ENCODE results near the gene PRKAB1.

The PRKAB1 gene

DNA sequence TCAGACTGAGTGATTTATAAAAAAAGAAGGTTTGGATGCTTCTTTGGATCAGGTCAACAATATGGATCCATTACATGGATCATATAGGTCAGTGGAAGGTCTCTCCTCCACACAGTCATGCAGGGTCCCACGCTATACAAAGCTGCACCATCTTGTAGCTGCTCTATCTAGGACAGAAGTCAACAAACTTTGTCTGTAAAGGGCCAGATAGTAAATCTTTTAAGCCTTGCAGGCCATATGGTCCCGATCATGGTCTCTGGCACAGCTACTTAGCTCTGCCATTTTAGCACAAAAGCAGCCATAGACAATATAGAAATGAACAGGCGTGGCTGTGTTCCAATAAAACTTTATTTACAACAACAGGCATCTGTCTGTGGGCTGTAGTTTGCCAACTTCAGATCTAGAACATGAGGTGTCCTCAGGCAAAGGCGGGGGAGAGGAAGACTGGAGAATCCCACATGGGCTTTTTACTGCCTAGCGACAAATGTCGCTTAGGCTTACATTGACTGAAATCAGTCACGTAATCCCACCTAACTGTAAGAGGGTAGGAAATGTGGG lies 37.6 kb upstream of the PRKAB1 start:
- ChIA-PET CTCF (no interaction called here), POLR2A (no interaction called here)
- peaks cover 0 to 2% (median 0%) of the 10 kb centered on the region in 5 experiments for H3K9me3 ChIP-seq (ENCODE audit: control extremely low read depth in 1 of 5, control insufficient read depth in 4 of 5, insufficient read depth in 2 of 5, low read depth in 1 of 5, low read length in 4 of 5)
- H3K4me1 ChIP-seq (ENCODE audit: control extremely low read depth in 1 of 4, control insufficient read depth in 4 of 4, insufficient read depth in 4 of 4, low read length in 3 of 4): no peaks in the 10 kb centered on the region
- peaks cover 0 to 9% (median 3%) of the 10 kb centered on the region in 5 experiments for H3K27me3 ChIP-seq (replicated peaks in 2 of 5; ENCODE audit: control insufficient read depth in 4 of 5, insufficient read depth in 5 of 5, low read length in 4 of 5)
- no peak for DNase-seq
- 100% methylated on average over 5 of the region's 7 CpGs for WGBS (ENCODE audit: insufficient coverage)
- H3K36me3 ChIP-seq (ENCODE audit: control insufficient read depth in 4 of 4, insufficient read depth in 4 of 4, low read length in 3 of 4): no peaks in the 10 kb centered on the region
- H3K4me3 ChIP-seq (ENCODE audit: control insufficient read depth in 1 of 7, extremely low read depth in 1 of 7, insufficient read depth in 4 of 7, low read depth in 2 of 7, low read length in 6 of 7): no peak overlapping the region
- no peak overlapping the region for H3K27ac ChIP-seq (ENCODE audit: insufficient read depth in 1 of 2, low read depth in 1 of 2, low read length in 2 of 2, poor library complexity in 1 of 2, severe bottlenecking in 2 of 2)

DNA sequence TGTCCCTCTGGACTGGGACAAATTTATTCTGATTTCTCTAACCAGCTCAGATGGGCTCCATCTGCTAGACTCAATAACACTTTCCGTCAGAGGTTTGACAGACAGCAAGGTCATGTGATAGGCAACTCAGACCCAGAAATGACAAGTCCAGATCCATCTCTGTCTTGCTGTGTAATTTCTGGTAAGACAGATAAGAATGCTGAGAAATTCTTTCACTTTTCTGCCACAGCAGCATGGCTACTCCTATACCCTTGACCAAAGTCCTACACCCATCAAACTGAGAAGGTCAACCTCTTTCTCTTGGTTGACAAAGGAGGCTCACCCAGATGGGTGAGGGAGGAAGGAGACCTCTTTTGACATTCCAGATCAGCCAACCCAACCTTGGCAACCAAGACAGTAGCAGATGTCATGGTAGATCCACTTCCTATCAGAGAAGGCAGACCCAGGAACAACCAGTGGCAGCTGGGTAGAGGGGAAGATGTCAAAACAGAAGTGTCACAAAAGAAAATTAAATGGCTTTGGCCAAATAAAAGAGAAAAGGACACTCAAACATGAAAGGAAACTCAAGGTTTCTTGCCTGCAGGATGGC lies 36.9 kb upstream of the PRKAB1 start:
- no peak for DNase-seq
- Histone ChIP-seq H3K36me3 (ENCODE audit: control insufficient read depth in 4 of 4, insufficient read depth in 4 of 4, low read length in 3 of 4) (no peaks in the 10 kb centered on the region), H3K4me3 (ENCODE audit: control insufficient read depth in 1 of 7, extremely low read depth in 1 of 7, insufficient read depth in 4 of 7, low read depth in 2 of 7, low read length in 6 of 7) (no peak overlapping the region), H3K4me1 (ENCODE audit: control extremely low read depth in 1 of 4, control insufficient read depth in 4 of 4, insufficient read depth in 4 of 4, low read length in 3 of 4) (no peaks in the 10 kb centered on the region), H3K27ac (ENCODE audit: insufficient read depth in 1 of 2, low read depth in 1 of 2, low read length in 2 of 2, poor library complexity in 1 of 2, severe bottlenecking in 2 of 2) (no peak overlapping the region), H3K27me3 (replicated peaks in 2 of 5; ENCODE audit: control insufficient read depth in 4 of 5, insufficient read depth in 5 of 5, low read length in 4 of 5) (peaks cover 0 to 12% (median 9%) of the 10 kb centered on the region in 5 experiments), H3K9me3 (ENCODE audit: control extremely low read depth in 1 of 5, control insufficient read depth in 4 of 5, insufficient read depth in 2 of 5, low read depth in 1 of 5, low read length in 4 of 5) (peaks cover 0 to 2% (median 0%) of the 10 kb centered on the region in 5 experiments)
- POLR2A ChIA-PET: no interaction called here
- 100% methylated on average over 1 of the region's 1 CpG for WGBS (ENCODE audit: insufficient coverage)
- CTCF ChIA-PET: no interaction called here

DNA sequence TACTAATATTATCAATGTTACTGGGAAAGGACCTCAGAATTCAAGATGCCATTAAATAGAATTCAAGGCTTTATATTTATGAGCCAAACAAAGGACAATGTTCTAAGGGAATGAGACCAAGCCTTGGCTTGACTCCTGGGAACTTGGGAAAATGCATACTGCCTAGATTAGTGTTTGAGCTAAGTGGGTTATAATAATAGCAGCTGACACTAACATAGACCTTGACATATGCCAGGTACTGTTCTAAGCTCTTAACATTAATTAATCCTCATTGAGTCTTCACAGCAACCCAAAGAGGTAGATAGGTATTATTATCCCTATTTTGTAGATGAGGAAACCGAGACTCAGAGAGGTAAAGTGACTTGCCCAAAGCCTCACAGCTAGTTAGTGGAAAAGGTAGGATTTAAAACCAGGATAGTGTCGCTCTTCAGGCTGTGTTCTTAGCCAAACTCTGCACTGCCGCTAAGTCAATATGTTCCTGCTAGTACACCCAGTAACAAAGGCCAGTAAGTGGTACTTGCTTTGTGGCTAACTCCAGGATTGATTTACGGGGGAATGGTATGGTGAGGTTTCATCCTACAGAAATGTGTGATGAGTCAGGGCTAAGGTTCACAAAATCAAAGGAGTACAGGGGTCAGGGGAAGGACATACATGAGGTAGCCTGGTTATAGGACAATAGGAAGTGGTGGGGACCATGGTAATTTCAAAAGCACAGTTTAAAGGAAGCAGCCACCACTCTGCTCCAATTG lies 35.8 kb upstream of the PRKAB1 start:
- no peaks in the 10 kb centered on the region for H3K4me1 ChIP-seq (ENCODE audit: control extremely low read depth in 1 of 4, control insufficient read depth in 4 of 4, insufficient read depth in 4 of 4, low read length in 3 of 4)
- POLR2A ChIA-PET: no interaction called here
- CTCF ChIA-PET: no interaction called here
- peaks cover 0 to 10% (median 7%) of the 10 kb centered on the region in 5 experiments for H3K27me3 ChIP-seq (replicated peaks in 2 of 5; ENCODE audit: control insufficient read depth in 4 of 5, insufficient read depth in 5 of 5, low read length in 4 of 5)
- H3K9me3 ChIP-seq (ENCODE audit: control extremely low read depth in 1 of 5, control insufficient read depth in 4 of 5, insufficient read depth in 2 of 5, low read depth in 1 of 5, low read length in 4 of 5): peaks cover 0 to 2% (median 0%) of the 10 kb centered on the region in 5 experiments
- H3K36me3 ChIP-seq (ENCODE audit: control insufficient read depth in 4 of 4, insufficient read depth in 4 of 4, low read length in 3 of 4): no peaks in the 10 kb centered on the region
- 91% methylated on average over 4 of the region's 4 CpGs for WGBS (ENCODE audit: insufficient coverage)
- H3K4me3 ChIP-seq (ENCODE audit: control insufficient read depth in 1 of 7, extremely low read depth in 1 of 7, insufficient read depth in 4 of 7, low read depth in 2 of 7, low read length in 6 of 7): no peak overlapping the region
- no peak overlapping the region for H3K27ac ChIP-seq (ENCODE audit: insufficient read depth in 1 of 2, low read depth in 1 of 2, low read length in 2 of 2, poor library complexity in 1 of 2, severe bottlenecking in 2 of 2)
- DNase-seq: no peak

DNA sequence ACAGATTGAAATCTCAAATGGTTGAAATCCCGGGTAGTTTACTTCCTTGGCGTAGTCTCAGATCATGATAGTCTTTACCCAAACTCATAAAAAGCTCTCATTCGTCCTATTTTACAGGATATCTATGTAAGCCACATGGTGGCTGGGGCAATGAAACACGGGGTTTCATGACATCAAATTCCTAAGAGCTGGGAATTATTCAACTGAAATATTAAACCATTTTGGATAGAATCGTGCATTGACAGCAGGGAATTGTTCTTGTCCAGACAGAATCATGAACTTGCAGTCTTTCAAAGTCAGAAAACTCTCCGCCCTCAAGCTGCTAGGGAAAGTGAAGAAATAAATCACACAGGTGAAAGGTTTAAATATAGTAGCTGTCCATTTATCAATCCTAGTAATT lies 33.2 kb upstream of the PRKAB1 start:
- no peak overlapping the region for H3K4me3 ChIP-seq (ENCODE audit: control insufficient read depth in 1 of 7, extremely low read depth in 1 of 7, insufficient read depth in 4 of 7, low read depth in 2 of 7, low read length in 6 of 7)
- H3K36me3 ChIP-seq (ENCODE audit: control insufficient read depth in 4 of 4, insufficient read depth in 4 of 4, low read length in 3 of 4): no peaks in the 10 kb centered on the region
- WGBS (ENCODE audit: insufficient coverage): no CpG with 5 or more reads among the region's 6 CpGs
- H3K27me3 ChIP-seq (replicated peaks in 2 of 5; ENCODE audit: control insufficient read depth in 4 of 5, insufficient read depth in 5 of 5, low read length in 4 of 5): peaks cover 2 to 16% (median 7%) of the 10 kb centered on the region in 5 experiments
- H3K27ac ChIP-seq (ENCODE audit: insufficient read depth in 1 of 2, low read depth in 1 of 2, low read length in 2 of 2, poor library complexity in 1 of 2, severe bottlenecking in 2 of 2): no peak overlapping the region
- no peak for DNase-seq
- peaks cover 0 to 2% (median 0%) of the 10 kb centered on the region in 5 experiments for H3K9me3 ChIP-seq (ENCODE audit: control extremely low read depth in 1 of 5, control insufficient read depth in 4 of 5, insufficient read depth in 2 of 5, low read depth in 1 of 5, low read length in 4 of 5)
- POLR2A ChIA-PET: no interaction called here
- CTCF ChIA-PET: no interaction called here
- no peaks in the 10 kb centered on the region for H3K4me1 ChIP-seq (ENCODE audit: control extremely low read depth in 1 of 4, control insufficient read depth in 4 of 4, insufficient read depth in 4 of 4, low read length in 3 of 4)

DNA sequence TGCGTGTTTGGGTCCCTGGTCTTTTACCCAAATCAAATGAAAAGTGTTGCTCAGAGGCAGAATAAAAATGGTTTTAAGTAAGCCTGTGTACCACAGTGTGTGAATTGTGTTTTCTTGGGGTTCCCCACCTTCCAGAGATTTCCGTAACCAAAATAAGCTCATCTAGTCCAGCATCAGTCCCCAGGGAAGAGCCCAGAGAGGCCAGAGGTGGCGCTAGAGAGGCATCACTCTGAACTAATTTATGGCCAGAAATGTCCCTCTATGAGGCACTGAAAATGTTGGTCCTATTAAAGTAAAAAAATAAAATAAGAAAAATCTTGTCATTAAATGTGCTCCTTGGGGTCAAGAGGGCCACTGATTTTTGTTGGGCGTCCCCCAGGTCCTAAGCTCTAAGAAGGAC lies 24.9 kb upstream of the PRKAB1 start:
- 100% methylated on average over 1 of the region's 4 CpGs for WGBS (ENCODE audit: insufficient coverage)
- ChIA-PET CTCF (interaction anchor here (1.6 kb wide), 1 partner anchor 21 kb away, joined by 3 read pairs; no protein-coding TSS in a partner anchor), POLR2A (no interaction called here)
- H3K9me3 ChIP-seq (ENCODE audit: control extremely low read depth in 1 of 5, control insufficient read depth in 4 of 5, insufficient read depth in 2 of 5, low read depth in 1 of 5, low read length in 4 of 5): peaks cover 0 to 2% (median 0%) of the 10 kb centered on the region in 5 experiments
- H3K4me1 ChIP-seq (ENCODE audit: control extremely low read depth in 1 of 4, control insufficient read depth in 4 of 4, insufficient read depth in 4 of 4, low read length in 3 of 4): no peaks in the 10 kb centered on the region
- no peak overlapping the region for H3K4me3 ChIP-seq (ENCODE audit: control insufficient read depth in 1 of 7, extremely low read depth in 1 of 7, insufficient read depth in 4 of 7, low read depth in 2 of 7, low read length in 6 of 7)
- no peaks in the 10 kb centered on the region for H3K36me3 ChIP-seq (ENCODE audit: control insufficient read depth in 4 of 4, insufficient read depth in 4 of 4, low read length in 3 of 4)
- no peak for DNase-seq
- H3K27me3 ChIP-seq (replicated peaks in 2 of 5; ENCODE audit: control insufficient read depth in 4 of 5, insufficient read depth in 5 of 5, low read length in 4 of 5): peaks cover 0 to 3% (median 0%) of the 10 kb centered on the region in 5 experiments
- no peak overlapping the region for H3K27ac ChIP-seq (ENCODE audit: insufficient read depth in 1 of 2, low read depth in 1 of 2, low read length in 2 of 2, poor library complexity in 1 of 2, severe bottlenecking in 2 of 2)

DNA sequence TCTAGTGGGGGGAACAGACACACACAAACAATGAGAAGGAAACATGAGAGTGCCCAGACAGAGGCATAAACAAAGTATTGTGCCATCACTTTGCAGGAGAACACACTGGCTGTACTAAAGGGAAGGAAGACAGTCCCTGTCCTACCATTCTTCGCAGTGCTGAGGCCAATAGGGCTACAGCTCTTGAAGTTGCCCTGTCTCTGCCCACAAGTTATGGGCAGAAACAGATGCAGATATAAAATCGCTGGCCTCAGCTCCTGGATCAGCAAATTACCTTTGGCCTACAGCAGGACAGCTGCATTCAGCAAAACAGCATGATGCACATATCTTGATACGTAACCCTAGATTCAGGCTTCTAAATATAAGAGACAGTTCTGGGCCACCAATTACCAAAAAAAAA lies 23.0 kb upstream of the PRKAB1 start:
- H3K4me3 ChIP-seq (ENCODE audit: control insufficient read depth in 1 of 7, extremely low read depth in 1 of 7, insufficient read depth in 4 of 7, low read depth in 2 of 7, low read length in 6 of 7): no peak overlapping the region
- CTCF ChIA-PET: no interaction called here
- no peaks in the 10 kb centered on the region for H3K27me3 ChIP-seq (replicated peaks in 2 of 5; ENCODE audit: control insufficient read depth in 4 of 5, insufficient read depth in 5 of 5, low read length in 4 of 5)
- no peak overlapping the region for H3K27ac ChIP-seq (ENCODE audit: insufficient read depth in 1 of 2, low read depth in 1 of 2, low read length in 2 of 2, poor library complexity in 1 of 2, severe bottlenecking in 2 of 2)
- H3K9me3 ChIP-seq (ENCODE audit: control extremely low read depth in 1 of 5, control insufficient read depth in 4 of 5, insufficient read depth in 2 of 5, low read depth in 1 of 5, low read length in 4 of 5): peaks cover 0 to 2% (median 0%) of the 10 kb centered on the region in 5 experiments
- WGBS (ENCODE audit: insufficient coverage): 100% methylated on average over 1 of the region's 3 CpGs
- POLR2A ChIA-PET: no interaction called here
- no peak for DNase-seq
- no peaks in the 10 kb centered on the region for H3K4me1 ChIP-seq (ENCODE audit: control extremely low read depth in 1 of 4, control insufficient read depth in 4 of 4, insufficient read depth in 4 of 4, low read length in 3 of 4)
- no peaks in the 10 kb centered on the region for H3K36me3 ChIP-seq (ENCODE audit: control insufficient read depth in 4 of 4, insufficient read depth in 4 of 4, low read length in 3 of 4)

DNA sequence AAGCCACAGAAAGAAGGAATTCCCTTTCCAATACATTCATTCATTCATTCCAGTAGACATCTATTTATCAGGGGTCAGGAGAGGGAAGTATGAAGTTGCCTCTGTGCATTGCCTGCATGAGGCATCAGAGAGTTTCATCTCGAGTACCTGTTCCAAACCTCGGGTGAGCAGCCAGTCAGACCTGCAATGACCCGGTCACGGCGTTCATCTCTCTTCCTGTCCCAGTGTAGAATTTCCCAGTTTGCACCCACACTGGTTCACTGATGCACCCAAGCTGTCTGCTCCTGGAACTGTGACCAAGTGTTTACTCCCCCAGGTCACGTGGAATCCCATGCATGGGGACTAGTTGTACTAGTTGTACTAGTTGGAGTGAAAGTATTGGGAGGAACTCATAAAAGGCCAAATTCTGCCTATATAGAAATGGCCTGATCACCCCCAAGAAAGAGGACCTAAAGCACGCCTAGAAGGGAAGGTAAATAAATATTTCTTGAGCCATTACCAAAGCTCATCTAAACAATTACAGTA lies 22.3 kb upstream of the PRKAB1 start:
- no peaks in the 10 kb centered on the region for H3K36me3 ChIP-seq (ENCODE audit: control insufficient read depth in 4 of 4, insufficient read depth in 4 of 4, low read length in 3 of 4)
- no peaks in the 10 kb centered on the region for H3K27me3 ChIP-seq (replicated peaks in 2 of 5; ENCODE audit: control insufficient read depth in 4 of 5, insufficient read depth in 5 of 5, low read length in 4 of 5)
- ChIA-PET CTCF (no interaction called here), POLR2A (no interaction called here)
- no peaks in the 10 kb centered on the region for H3K4me1 ChIP-seq (ENCODE audit: control extremely low read depth in 1 of 4, control insufficient read depth in 4 of 4, insufficient read depth in 4 of 4, low read length in 3 of 4)
- WGBS (ENCODE audit: insufficient coverage): 94% methylated on average over 6 of the region's 7 CpGs
- H3K27ac ChIP-seq (ENCODE audit: insufficient read depth in 1 of 2, low read depth in 1 of 2, low read length in 2 of 2, poor library complexity in 1 of 2, severe bottlenecking in 2 of 2): no peak overlapping the region
- H3K9me3 ChIP-seq (ENCODE audit: control extremely low read depth in 1 of 5, control insufficient read depth in 4 of 5, insufficient read depth in 2 of 5, low read depth in 1 of 5, low read length in 4 of 5): peaks cover 0 to 2% (median 0%) of the 10 kb centered on the region in 5 experiments
- DNase-seq: no peak
- H3K4me3 ChIP-seq (ENCODE audit: control insufficient read depth in 1 of 7, extremely low read depth in 1 of 7, insufficient read depth in 4 of 7, low read depth in 2 of 7, low read length in 6 of 7): no peak overlapping the region

All from common myeloid progenitor, CD34-positive (primary cell).